GM10847 (cell line): ENCODE results near the gene LRIT2.

Source experiments
- POLR2A ChIP-seq: IDR thresholded peaks from 2 replicates; pipeline ENCODE4 v1.6.1; 2011; ENCODE audit not compliant: insufficient read length; ENCODE audit errors: extremely low read depth

The LRIT2 gene

DNA sequence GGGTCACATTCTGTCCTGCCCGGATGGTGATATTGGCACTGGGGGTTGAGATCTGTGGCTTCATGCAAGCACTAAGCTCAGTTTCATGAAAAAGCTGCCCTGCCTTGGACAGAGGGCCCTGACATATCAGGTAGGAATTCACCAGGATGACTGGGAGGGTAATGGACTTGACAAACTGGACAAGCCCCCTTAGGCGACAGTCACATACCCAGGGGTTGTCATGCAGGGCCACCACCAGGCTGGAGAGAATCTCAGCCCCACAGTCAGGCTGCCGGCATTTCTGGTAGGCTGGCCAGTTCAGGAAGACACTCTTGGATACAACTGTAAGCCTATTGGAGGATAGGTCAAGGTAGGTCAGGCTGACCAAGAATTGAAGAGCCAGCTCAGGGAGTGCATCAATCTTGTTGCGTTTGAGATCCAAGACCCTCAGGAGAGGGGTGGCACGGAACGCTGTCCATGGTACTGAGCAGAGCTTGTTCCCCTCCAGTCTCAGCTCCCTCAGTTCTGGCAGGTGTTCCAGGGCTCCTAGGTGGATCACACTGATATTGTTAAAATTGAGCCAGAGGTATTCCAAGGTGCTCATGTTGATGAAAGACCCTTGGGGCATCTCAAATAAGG lies 824 bp downstream of the LRIT2 start:
- TF ChIP-seq POLR2A = no peak

DNA sequence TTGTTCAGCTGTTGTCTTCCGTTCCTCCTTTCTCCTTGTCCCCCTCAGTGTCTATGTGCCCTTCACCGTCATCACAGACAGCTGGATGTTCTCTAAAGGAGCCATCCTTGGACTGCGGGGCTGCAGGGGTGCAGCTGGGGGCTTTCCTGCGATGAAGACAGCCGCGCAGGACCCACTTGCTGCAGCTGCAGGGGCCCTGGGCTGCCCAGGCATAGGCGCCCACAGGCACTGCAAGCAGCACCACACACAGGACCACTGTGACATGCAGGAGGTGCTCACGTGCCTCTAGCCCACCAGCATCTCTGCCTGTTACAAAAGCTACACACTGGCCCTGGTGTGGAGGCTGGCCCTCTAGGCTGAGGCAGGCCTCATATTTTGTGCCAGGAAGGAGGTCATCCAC lies 3.4 kb downstream of the LRIT2 start:
- TF ChIP-seq POLR2A = no peak

GRCh38 chr10:84217746-84218145 lies 7.6 kb downstream of the LRIT2 start:
- no peak for TF ChIP-seq POLR2A

- no peak for TF ChIP-seq POLR2A
Measured at GRCh38 chr10:84216834-84217233, 8.5 kb downstream of the LRIT2 start.

DNA sequence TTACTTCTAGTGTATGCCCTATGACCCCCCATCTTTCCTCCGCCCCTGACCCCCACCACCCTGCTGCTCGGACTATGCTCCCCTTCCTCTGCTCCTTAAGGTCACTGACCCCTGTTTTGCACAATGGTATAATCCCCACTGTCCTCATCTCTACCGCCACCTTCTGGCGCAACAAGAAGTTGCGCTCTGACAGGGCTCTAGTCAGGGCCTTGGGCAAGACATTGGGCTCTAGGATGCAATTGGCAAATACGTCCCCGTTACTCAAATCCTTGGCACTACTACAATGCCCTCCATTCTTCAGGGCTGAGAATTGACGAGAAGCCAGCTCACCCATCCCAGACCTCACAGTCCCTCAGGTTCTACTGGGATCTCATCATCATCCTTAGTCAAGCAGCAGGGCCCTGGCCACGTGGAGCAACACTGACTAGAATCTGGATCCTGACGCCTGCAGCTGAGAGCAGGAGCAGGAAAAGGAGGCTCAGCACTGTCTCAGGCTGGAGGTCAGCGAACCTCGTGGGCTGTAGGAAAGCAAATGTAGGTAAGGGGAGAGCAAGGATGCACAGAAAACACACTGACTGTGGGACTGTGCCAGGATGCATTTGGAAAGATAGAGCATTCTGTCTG lies 10.6 kb downstream of the LRIT2 start:
- TF ChIP-seq POLR2A = no peak

DNA sequence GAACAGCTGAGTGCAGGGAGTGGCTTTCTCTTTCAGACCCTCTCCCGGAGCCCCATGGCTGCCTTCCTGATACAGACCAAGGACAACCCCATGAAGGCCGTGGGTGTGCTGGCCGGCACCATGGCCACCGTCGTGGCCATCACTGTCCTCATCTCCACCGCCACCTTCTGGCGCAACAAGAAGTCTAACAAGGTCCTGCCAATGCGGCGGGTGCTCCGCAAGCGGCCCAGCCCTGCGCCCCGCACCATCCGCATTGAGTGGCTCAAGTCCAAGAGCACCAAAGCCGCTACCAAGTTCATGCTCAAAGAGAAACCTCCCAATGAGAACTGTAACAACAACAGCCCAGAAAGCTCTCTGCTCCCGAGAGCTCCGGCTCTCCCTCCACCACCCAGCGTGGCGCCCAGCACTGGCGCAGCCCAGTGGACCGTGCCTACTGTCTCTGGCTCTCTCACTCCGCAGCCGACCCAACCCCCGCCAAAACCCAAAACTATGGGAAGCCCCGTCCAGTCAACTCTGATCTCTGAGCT lies 11.2 kb downstream of the LRIT2 start:
- no peak for TF ChIP-seq POLR2A

- TF ChIP-seq POLR2A = no peak
Measured at GRCh38 chr10:84213076-84213475, 12.3 kb downstream of the LRIT2 start.

- TF ChIP-seq POLR2A = no peak
Measured at GRCh38 chr10:84212014-84212413, 13.3 kb downstream of the LRIT2 start.

DNA sequence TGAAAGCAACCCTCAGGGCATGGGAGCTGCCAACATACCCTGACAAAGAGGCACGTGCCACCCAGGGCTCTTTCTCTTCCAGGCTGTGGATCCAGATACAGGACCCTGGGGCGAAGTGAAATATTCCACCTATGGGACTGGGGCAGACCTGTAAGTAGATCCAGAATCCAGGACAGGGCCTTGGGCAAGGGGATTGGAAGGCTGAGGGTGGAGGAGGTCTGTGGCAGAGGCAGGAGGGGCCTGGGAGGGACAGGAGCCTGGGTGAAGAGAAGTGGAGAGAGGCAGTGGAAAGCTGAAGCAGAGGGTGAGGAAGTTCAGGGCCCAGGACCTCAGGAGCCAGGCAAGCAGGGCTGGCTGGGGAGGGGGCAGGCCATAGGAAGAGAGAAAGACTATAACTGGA lies 13.8 kb downstream of the LRIT2 start:
- TF ChIP-seq POLR2A = no peak

DNA sequence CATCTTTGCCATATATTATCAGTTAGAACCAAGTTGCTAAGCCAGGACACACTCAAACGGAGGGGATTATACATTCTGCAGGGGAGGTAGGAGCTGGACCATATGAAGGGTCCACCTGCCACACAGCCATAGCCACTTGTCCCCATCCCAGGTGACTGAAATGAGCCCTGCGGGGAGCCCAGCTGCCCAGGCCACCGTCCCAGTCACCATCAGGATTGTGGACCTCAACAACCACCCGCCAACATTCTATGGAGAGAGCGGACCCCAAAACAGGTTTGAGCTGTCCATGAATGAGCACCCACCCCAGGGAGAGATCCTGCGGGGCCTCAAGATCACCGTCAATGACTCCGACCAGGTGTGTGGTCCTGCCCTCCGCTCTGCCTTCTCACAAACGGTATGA lies 17.3 kb downstream of the LRIT2 start:
- TF ChIP-seq POLR2A = no peak

DNA sequence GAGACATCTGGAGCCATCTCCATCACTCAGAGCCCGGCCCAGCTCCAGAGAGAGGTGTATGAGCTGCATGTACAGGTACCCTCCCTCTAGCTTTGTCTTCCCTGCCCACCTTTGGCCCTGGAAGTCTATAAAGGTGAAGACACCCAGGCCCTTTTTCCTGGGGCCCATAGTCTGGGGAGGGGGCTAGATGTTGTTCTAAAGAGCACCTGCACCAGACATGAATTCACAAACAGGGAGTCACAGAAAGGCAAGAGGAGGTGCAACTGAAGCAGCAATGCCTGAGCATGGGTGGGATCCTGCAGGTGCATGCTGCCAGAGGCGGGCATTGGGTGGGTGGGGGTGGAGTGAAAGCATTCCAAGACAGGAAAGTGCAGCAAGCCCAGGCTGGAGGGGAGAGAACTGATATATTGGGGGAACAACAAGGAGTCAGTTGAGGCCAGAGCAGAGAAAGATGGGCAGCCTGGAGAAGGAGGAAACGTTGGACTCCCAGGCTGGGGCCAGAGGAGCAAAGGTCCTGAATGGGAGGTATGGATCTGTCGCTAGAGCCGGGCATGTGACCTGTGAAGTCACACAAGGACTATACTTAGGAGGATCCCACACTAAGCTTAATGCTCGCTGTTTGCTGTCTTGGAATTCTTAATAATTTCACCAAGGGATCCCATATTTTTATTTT lies 19.4 kb downstream of the LRIT2 start:
- TF ChIP-seq POLR2A = no peak

- TF ChIP-seq POLR2A = no peak
Measured at GRCh38 chr10:84205049-84205852, 20.1 kb downstream of the LRIT2 start.

- TF ChIP-seq POLR2A = no peak
Measured at GRCh38 chr10:84204610-84205009, 20.7 kb downstream of the LRIT2 start.

DNA sequence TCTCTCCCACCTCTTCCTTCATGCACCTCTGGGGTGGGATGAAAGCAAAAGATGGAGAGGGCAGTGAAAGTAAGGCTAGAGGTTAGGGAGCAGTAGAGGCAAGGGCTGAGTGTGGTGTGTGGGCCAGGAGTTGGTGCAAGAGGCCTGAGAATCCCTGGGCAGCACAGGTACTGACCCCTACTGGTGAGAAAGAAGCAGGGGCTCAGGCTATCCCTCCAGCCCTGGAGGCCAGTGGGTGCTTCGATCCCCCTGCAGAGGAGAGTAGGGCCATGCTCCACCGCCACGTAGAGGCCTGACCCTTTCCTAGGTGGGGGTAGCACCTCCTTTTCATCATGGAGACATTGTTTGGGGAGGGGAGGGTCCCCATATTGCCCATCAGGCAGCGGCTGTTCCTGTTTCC lies 21.2 kb downstream of the LRIT2 start:
- TF ChIP-seq POLR2A = no peak

- TF ChIP-seq POLR2A = no peak
Measured at GRCh38 chr10:84202349-84202748, 23.0 kb downstream of the LRIT2 start.
